Fibroblast of the conjunctiva (primary cell): ENCODE results near the gene TCF7L2.

Source experiments
- DNase-seq: peaks from one replicate; pipeline ENCODE4 v3.0.0-alpha.2; 2010; ENCODE audit warnings: low read depth

TCF7L2 gene

DNA sequence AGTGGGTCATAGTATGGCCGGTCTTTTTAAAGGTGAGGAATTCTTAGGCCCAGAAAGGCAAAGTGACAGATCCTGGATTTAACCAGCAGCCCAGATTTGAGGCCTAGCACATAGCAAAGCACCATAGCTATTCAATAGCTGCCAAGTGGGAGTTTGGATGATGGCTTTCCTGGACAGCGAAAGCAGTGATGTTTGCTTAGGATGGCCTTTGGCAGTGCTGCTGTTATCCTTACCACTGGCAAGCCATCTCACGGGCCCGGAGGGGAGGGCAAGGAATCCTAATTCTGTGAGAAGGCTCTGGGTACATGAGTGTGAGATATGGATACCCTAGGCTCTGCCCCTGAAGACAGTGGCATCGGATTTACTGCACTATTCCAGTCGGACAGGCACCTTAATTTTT, 50.4 kb downstream of the TCF7L2 start:
- DNase-seq, result no peak

DNA sequence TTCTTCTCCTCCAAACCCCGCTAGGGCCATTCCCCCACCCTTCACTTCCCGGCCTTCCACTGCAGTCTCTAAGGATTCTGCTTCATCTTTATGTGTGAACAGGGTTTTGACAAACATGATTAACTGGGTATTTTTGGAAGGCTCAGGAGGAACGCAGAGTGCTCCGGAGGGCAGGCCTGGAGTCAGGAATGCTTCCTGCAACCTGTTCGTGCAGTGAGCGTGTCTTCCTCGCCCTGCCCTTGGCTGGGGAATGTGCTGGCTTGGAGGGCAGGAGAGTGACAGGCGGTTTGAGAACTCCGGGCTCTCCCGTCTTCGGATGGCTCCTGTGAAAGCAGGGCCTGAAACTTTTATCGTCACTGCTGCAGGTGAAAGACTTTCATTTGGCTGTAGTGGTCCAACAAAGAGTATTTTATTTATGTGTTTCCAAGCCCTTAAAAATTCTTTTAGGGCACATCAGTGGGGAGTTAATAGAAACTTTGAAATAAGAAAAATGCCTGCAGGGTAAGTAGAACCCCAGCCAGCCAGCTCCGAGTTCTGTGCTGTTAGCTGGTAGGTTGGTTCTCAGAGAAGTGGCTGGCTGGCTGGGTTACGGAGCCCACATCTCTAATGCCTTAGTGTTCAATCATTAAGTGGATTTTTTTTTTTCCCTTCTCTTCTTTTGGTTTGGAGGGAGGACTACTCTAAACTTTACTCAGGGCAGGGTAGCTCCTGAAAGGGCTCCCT, 51.0 kb downstream of the TCF7L2 start:
- no peak for DNase-seq

GRCh38 chr10:113001599-113002448, 51.8 kb downstream of the TCF7L2 start:
- DNase-seq, result no peak

GRCh38 chr10:113002449-113002777, 52.4 kb downstream of the TCF7L2 start:
- no peak for DNase-seq

DNA sequence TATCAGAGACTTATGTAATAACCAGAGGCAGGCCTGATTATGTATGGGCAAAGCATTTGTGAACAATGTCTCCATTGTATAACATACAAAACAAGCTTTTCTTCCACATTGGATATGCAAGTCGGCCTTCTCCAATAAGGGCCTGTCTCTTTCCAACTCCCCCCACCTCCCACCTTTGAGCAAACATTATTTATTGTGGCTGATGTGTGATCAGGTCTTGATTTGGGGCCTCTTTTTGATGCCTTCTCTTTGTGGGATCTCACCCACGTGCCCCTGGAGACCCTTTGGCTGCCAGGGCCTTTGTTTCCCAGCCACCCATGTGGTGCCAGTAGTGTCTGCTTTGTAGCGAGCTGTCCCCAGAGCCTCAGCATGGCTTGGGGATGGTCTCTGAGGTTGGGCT, 53.0 kb downstream of the TCF7L2 start:
- DNase-seq, result no peak

DNA sequence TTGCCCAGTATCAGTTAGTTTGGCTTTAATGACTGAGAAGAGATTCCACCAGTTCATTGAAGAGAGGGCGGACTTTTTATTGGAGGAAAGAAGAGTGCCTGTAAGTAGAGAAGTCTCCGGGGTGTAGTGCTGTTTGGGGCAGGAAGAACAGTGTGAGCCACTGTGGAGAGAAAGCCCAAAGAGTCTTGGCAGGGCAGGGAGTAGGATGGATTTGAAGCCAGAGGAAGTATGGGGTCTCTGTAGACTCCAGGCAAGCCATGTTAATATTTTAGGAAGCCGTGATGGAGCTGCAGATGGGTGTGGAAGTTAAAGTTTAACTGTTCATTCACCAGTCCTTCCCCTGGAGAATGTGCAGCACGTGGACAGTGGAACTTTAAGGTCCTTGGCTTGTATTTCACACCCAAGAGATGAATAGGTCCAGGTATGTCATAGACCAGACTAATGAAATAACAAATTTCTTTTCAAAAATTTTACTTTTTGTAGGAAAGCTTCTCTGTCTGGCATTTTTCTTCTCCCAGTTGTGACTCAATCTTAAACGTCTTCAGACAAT, 54.1 kb downstream of the TCF7L2 start:
- no peak for DNase-seq

GRCh38 chr10:113005380-113005779, 55.3 kb downstream of the TCF7L2 start:
- no peak for DNase-seq

GRCh38 chr10:113006656-113007342, 56.8 kb downstream of the TCF7L2 start:
- no peak for DNase-seq

GRCh38 chr10:113007343-113007771, 57.3 kb downstream of the TCF7L2 start:
- no peak for DNase-seq

GRCh38 chr10:113007821-113008220, 57.8 kb downstream of the TCF7L2 start:
- no peak for DNase-seq

GRCh38 chr10:113011592-113012374, 61.7 kb downstream of the TCF7L2 start:
- DNase-seq, result no peak

DNA sequence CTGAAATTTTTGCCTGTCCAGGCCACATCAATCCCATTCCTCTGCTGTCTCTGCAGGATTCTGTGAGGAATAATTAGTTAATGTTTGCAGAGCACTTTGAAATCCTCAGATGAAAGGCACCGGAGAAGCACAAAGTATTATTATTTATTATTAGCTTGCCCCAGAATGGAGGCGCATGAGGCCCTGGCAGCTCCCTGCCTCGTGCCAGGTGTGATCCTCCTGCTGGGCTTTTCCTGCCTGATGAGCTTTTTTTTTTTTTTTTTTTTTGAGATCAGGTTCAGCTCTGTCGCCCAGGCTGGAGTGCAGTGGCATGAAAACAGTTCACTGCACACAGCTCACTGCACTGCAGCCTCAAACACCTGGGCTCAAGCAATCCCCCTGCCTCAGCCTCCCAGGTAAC, 65.2 kb downstream of the TCF7L2 start:
- DNase-seq, result no peak

- DNase-seq, result no peak
These were observed 67.3 kb downstream of the TCF7L2 start for GRCh38 chr10:113017376-113017775.

- DNase-seq, result no peak
These were observed 68.0 kb downstream of the TCF7L2 start for GRCh38 chr10:113018034-113018433.

- DNase-seq, result no peak
These were observed 69.0 kb downstream of the TCF7L2 start for GRCh38 chr10:113019096-113019495.

DNA sequence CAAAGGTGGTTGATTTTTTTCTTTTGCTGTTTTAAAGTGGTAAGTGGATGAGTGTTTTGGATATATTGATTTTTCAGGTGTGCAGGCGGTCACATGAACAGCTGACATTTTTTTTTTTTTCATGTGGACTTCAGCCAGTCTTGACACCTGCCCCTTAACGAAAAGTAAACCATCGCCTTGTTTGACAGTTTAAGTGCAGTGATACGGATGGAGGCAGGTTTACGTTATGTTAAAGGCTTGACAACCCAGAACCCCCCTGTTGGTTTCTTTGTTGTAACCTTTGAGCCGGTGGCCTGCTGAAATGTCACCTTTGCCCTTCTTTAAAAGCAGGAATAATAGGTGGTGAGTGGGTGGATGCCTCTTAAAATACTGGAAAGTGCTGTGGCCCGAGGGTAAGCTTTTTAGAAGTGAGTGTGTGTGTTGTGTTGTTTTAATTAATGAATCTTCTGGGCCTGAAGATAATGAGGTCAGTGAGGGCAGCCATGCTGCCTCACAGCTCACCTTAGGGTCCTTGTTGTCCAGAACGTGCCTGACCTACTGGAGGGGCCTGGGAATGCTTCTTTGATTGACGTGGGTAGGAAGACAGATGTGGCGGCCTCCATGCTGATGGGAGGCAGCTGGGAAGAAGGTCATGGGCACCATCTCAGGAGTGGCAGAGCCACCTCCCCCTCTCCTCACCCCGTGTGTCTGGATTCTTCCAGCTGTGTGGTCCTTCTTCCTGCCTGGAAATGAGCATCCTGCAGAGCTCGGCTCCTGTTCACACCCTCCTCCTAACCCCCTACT, 69.8 kb downstream of the TCF7L2 start:
- no peak for DNase-seq

DNA sequence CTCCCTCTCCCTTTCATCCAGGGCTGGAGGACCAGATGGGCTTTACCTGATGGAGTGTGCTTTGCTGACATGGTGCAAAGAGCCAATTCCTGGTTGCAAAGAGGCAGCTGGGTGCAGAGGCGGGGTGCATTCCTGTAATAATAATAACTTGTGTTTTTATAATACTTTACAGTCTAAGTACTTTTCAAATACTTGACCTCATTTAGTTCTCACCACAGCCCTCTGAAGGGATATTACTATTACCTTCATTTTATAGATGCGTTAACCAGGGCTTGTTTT, 70.4 kb downstream of the TCF7L2 start:
- no peak for DNase-seq

DNA sequence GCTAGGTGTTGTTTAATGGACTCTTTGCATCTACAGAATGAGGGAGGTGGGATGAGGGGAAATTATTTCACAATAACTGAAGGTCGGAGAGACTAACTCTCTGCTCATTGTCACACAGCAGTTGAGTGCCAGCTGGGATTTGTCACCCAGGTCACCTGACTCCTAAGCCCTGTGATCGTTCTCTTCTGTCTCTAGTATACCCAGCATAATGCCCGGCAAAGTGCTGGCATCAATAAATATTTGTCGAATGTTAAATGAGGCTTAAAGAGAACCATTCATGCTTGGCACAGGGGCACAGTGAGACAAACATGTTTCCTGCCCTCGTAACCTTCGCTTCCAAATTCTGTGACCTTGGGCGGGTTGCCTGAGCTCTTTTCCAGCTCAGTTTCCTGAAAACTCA, 70.8 kb downstream of the TCF7L2 start:
- DNase-seq, result no peak

DNA sequence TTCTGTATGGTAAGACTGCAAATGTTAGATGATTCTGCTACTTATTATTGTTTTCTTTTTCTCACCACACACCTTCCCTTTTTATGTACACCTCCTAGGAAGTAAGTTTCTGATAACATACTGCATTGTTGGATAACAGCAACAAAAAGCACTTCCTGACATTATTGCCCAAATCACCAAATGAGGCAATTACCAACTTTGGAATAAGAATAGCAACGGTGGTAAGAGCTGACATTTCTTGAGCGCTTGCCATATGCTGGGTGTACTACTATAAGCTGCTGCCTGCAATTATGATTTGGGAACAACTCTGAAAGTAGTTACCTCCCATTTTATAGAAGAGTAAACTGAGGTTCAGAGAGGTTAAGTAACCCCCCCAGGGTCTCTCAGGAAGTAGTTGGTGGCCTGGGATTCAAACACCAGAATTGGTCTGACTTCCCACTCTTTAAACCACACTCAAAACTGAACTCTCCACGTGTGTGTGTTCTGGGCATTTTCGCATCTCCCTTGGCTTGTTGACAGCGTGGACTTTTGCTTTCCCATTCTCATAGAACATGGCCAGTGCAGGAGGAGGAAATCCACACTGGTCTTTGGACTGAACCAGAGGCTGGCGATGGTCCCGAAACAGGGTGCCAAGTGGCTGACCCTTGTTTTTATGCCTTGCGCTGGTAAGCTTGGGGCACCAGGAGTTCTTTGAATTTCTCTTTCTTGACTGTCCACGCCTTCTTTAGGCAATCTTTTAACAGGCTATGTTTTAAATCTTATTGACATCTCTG, 71.4 kb downstream of the TCF7L2 start:
- no peak for DNase-seq

GRCh38 chr10:113022265-113022664, 72.2 kb downstream of the TCF7L2 start:
- no peak for DNase-seq

DNA sequence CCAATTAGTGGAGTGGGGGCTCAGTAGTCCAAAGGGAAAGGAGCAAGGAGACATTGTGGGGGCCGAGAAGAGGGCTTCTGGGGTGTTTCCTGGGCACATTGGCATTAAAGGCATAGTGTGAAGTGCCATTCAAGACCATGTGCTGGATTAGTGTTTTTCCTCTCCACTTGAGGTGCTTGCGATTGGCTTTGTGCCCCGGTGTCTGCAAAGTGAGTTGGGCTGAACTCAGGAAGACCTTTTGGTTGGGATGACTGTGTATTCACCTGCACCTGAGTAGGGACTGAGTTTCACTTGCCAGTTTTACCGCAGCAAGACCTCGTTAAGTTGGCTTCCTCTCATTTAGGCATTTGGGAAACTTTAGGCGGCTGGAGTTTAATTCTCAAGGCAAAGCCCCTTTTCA, 73.0 kb downstream of the TCF7L2 start:
- DNase-seq, result no peak
